H1 (cell line): ENCODE data around the gene ERFE.

Source experiments
- CEBPB ChIP-seq: IDR thresholded peaks from 2 replicates; pipeline ENCODE4 v1.6.1; 2012; ENCODE audit warnings: low read depth, low read length
- EZH2 ChIP-seq: fragments of 200-600 bp; sonication (generic); IDR thresholded peaks from 2 replicates; pipeline ENCODE4 v1.7.1; 2012; ENCODE audit warnings: low read depth, mild to moderate bottlenecking, moderate library complexity, low read length, inconsistent platforms; ENCODE audit not compliant: severe bottlenecking
- HDAC6 ChIP-seq: IDR thresholded peaks from one replicate; pipeline ENCODE4 v1.7.1; 2012; ENCODE audit warnings: low read depth, mild to moderate bottlenecking, inconsistent platforms, low read length, moderate library complexity
- JUN ChIP-seq: IDR thresholded peaks from 2 replicates; pipeline ENCODE4 v1.6.1; 2011; ENCODE audit warnings: low read depth, mild to moderate bottlenecking, improper control_type of control experiment, low read length
- NANOG ChIP-seq: IDR thresholded peaks from 2 replicates; pipeline ENCODE4 v1.6.1; 2011; ENCODE audit warnings: low read length, low read depth, mild to moderate bottlenecking, inconsistent platforms; ENCODE audit not compliant: insufficient read depth, poor library complexity, severe bottlenecking
- POLR2A ChIP-seq, 2 experiments: IDR thresholded peaks; 1 replicate in 1 of 2; 2 replicates in 1 of 2; pipeline ENCODE4 v1.6.1; 2011; ENCODE audit warnings: low read depth in 2 of 2, low read length in 2 of 2, mild to moderate bottlenecking in 2 of 2; ENCODE audit errors: control extremely low read depth in 1 of 2
- POLR2AphosphoS5 ChIP-seq: IDR thresholded peaks from 2 replicates; pipeline ENCODE4 v1.6.1; 2011; ENCODE audit warnings: low read depth, low read length
- RAD21 ChIP-seq, 2 experiments: IDR thresholded peaks in 1 of 2; conservative IDR thresholded peaks in 1 of 2; 2 replicates each; pipeline ENCODE4 v1.6.1; 2011; ENCODE audit warnings: low read depth in 2 of 2, low read length in 2 of 2, improper control_type of control experiment in 1 of 2, inconsistent platforms in 1 of 2, mild to moderate bottlenecking in 1 of 2, moderate library complexity in 1 of 2
- SP4 ChIP-seq: IDR thresholded peaks from 2 replicates; pipeline ENCODE4 v1.6.1; 2012; ENCODE audit warnings: low read length, inconsistent platforms
- TCF12 ChIP-seq: IDR thresholded peaks from 2 replicates; pipeline ENCODE4 v1.6.1; 2011; ENCODE audit warnings: low read depth, mild to moderate bottlenecking, low read length
- USF2 ChIP-seq: IDR thresholded peaks from 2 replicates; pipeline ENCODE4 v1.6.1; 2011; ENCODE audit warnings: low read length, improper control_type of control experiment
- TF ChIP-seq, protein P1 (sequence below), 3 experiments: IDR thresholded peaks; 1 replicate in 2 of 3; 2 replicates in 1 of 3; pipeline versions ENCODE4 v1.5.1 to v1.6.1; 2011; ENCODE audit warnings: low read length in 3 of 3, mild to moderate bottlenecking in 3 of 3, inconsistent platforms in 2 of 3, low read depth in 1 of 3, moderate library complexity in 1 of 3; ENCODE audit not compliant: insufficient read depth in 1 of 3; ENCODE audit errors: control extremely low read depth in 1 of 3

DNA sequence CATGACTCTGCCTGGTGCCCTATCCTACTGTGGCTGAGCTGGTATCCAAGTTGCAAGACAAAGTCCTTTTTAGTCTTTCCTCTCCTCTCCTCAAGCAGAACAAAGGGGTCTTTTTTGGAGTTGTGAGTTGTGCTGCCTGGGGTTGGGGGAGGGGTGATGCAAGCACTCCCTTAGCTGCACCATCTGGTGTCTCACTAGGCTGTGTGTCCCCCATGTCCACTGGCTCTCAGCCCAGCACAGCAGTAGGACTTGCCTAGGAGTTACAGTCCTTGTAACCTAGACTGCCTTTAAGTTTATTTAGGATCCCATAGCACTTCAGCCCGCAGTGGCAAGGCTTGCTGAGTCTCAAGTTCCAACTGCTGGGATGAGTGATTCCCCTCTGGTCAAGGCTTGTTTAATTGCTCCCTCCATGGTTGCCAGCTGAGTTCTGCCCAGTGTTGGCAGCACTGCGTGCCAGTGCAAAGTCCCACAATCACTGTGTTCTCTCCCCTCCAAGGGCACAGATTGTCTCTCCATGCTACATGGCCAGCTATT lies 57.9 kb downstream of the ERFE start:
- TF ChIP-seq HDAC6 (no peak), POLR2AphosphoS5 (no peak), NANOG (no peak), JUN (no peak), CEBPB (no peak), USF2 (no peak), TCF12 (no peak), POLR2A (IDR thresholded peaks at IDR 0.05; ENCODE audit: control extremely low read depth in 1 of 2, low read depth in 2 of 2, low read length in 2 of 2) (no peak), EZH2 (no peak), SP4 (no peak), RAD21 (IDR thresholded peaks at IDR 0.05 in 1 of 2, conservative IDR thresholded peaks at IDR 0.05 in 1 of 2; ENCODE audit: low read depth in 2 of 2, low read length in 2 of 2) (no peak)
- TF ChIP-seq, protein P1, sequence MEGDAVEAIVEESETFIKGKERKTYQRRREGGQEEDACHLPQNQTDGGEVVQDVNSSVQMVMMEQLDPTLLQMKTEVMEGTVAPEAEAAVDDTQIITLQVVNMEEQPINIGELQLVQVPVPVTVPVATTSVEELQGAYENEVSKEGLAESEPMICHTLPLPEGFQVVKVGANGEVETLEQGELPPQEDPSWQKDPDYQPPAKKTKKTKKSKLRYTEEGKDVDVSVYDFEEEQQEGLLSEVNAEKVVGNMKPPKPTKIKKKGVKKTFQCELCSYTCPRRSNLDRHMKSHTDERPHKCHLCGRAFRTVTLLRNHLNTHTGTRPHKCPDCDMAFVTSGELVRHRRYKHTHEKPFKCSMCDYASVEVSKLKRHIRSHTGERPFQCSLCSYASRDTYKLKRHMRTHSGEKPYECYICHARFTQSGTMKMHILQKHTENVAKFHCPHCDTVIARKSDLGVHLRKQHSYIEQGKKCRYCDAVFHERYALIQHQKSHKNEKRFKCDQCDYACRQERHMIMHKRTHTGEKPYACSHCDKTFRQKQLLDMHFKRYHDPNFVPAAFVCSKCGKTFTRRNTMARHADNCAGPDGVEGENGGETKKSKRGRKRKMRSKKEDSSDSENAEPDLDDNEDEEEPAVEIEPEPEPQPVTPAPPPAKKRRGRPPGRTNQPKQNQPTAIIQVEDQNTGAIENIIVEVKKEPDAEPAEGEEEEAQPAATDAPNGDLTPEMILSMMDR (IDR thresholded peaks at IDR 0.05; ENCODE audit: control extremely low read depth in 1 of 3, insufficient read depth in 1 of 3, low read depth in 1 of 3, low read length in 3 of 3) = no peak
